ENCODE data around the gene SCNN1B.
"Not testable (repeated sequence)": the region's sequence is repeated elsewhere in the genome, so short reads cannot be mapped to it uniquely, and the experiment has no call there.

Gene SCNN1B

DNA sequence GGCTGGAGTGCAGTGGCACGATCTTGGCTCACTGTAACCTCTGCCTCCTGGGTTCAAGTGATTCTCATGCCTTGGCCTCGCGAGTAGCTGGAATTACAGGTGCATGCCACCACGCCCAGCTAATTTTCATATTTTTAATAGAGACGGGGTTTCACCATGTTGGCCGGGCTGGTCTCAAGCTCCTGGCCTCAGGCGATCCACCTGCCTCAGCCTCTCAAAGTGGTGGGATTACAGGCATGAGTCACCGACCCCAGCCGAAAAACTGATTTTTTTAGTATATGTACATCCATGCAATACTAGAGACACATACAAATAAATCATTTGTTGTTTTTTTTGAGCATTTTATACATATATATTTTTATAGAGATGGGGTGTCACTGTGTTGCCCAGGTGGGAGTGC, 79.6 kb downstream of the SCNN1B start:
- DNase-seq, result not testable (repeated sequence)

DNA sequence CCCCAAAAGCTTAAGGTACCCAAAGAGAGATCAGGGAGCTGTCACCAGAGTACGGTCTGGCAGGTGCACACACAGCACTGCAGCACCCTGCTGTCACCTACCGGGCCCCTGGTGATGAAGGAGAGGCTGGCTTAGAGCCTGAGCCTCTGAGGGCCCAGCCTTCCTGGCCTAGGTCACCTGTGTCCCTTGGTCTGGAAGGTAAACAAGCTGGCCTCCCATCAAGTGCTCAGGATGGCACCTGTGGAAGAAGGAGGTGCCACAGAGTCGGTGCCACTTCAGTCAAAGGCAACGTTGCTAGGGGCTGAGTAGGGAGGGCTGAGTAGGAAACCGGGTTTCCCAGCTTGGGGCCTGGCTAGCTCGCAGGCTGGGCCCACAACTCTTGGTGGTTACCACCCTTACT, 80.2 kb downstream of the SCNN1B start:
- no peak for DNase-seq

DNA sequence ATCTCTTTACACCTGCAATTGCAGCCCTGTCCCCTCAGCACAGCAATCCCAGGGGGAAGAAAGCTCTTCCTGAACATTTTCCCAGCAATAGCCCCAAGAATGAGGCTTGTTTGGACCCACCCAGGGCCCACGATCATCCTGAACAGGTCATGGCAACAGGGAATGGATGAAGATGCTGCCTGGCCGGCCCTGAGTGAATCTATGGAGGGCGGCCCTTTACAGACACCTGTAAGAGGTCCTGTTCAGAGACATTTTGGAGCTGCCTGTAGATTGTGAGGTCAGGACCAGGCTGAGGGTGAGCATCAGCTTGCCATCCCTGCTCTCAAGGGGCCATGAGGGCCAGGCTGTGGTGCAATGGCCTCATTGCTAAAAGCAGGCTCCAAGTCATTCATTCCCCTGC, 81.8 kb downstream of the SCNN1B start:
- no peak for DNase-seq

DNA sequence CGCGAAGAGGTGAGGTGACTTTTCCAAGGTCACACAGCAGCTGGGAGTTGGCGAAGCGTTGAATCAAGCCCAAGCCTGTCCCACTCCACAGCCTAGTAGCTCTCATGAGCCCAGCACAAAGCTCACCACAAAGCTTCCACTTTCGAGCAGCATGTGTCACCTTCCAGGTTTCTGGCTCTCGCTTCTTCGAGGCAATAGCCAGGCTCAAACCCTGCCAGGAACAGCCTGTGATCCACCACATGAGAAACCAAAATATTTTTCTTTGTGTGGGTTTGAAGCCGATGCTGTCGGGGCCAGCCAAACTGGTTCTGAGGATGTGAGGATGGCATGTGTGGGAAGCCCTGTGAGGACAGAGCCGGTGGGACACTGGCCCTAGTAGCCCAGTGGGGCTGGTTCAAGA, 82.8 kb downstream of the SCNN1B start:
- DNase-seq, result no peak

DNA sequence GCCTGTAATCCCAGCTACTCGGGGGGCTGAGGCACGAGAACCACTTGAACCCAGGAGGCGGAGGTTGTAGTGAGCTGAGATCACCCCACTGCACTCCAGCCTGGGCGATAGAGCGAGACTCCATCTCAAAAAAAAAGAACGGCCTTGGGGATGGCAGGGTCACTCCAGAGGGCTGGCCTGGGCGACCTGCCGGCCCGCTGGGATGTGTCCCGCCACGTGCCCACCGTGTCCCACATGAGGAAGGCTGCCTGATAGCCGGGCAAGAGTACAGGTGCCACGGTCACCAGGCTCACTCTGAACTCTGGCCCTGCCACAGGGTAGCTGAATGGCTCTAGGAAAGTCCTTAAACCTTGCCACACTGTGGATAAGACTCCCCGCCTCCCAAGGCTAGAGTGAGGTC, 83.3 kb downstream of the SCNN1B start:
- no peak for DNase-seq

DNA sequence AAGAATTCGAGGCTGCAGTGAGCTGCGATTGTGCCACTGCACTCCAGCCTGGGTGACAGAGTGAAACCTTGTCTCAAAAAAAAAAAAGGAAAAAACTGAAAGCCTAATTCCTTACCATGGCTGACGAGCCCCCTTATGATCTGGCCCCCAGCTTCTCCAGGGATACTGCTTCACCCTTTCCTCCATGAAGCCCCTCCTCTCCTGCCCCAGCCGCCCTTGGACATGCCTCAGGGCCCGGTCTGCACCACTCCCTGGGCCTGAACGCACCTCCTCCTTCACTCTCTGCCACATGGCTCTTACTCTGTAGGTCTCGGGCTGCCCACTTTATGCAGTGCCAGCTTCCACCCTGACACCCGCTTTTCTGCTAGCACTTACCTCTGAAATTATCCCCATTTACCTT, 85.6 kb downstream of the SCNN1B start:
- DNase-seq, result no peak

DNA sequence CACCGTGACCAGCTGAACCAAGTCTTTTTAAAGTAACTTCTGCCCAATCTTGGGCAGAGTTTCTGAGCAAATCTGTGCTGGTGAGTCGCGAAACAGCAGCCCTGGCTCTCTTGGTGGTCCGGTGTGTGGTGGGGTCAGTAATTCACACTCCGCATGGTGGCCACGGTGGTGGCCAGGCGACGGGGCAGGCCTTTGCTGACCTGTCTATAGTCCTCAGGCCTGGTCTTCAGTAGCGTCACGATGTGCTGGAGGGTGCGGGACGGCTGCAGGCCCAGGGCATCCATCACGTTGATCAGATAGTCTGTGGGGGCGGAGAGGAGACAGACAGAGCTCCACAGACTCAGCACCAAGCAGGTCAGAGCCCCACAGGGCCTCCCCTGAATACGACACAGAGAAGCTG, 86.7 kb downstream of the SCNN1B start:
- DNase-seq, result no peak

DNA sequence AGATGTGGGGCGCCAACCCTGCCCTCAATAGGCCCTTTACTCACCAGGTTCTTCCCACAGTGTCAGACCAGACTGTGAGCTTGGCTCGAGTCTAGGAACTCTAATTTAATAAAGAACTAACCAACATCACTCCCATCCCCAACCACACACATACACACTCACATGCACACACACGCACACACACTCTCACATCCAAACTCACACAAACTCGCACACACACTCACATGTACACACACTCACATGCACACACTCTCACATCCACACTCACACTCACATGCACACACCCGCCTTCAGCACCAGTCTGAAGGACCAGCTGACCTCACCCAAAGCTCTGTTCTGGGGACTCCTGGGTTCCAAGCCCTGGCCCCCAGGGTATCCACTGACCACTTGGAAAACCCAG, 87.1 kb downstream of the SCNN1B start:
- no peak for DNase-seq

DNA sequence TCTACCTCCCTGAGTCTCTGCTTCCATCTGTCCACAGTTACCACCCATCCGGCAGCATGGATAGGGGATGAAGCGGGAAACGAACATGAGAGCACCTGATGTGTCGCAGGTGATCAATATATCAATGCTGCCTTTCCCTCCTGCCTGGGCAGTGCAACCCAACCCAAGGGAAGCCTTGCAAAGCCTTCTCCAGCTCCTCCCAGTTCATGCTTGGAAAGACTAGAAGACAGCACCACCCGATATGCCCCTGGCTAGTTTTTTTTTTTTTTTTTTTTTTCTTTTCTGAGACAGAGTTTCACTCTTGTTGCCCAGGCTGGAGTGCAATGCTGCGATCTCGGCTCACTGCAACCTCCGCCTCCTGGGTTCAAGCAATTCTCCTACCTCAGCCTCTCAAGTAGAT, 87.8 kb downstream of the SCNN1B start:
- DNase-seq, result not testable (repeated sequence)

DNA sequence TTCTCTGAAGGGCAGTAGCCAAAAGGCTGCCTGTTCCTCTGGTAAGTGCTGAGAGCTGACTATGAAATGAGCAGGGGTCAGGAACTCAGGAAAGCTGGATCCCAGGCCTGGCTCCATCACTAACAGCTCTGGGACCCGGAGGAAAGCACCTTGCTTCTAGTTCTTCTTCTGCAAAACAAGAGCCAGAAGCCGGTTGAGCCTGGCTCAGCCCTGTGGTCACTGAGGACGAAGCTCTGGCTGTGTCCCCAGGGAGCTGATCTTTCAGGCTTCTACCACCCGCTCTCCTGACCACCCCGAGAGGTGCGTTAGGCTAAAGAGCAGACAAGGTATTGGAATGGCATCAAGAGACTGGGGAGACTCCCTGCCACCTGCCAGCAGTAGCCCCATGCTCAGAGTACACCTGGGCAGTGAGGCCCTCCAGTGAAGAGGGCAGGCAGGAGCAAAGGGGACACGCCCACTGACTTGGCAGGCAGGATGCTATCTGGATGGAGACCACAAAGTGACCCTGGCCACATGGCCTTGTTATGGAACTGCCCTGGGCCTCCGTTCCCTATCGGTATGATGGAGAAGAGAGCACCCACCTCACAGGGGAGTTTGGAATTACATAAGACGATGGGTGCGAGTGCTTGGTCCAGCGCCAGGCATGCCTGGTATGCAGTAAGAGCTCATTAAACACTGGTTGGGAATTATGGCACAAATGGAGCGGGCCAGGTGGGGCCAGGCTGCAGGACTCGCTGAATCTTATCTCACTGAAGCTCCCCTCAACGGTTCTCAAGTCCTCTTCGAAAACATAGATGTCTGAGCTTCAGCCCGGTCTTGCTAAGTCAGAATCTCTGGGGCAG, 89.5 kb downstream of the SCNN1B start:
- DNase-seq, result no peak

DNA sequence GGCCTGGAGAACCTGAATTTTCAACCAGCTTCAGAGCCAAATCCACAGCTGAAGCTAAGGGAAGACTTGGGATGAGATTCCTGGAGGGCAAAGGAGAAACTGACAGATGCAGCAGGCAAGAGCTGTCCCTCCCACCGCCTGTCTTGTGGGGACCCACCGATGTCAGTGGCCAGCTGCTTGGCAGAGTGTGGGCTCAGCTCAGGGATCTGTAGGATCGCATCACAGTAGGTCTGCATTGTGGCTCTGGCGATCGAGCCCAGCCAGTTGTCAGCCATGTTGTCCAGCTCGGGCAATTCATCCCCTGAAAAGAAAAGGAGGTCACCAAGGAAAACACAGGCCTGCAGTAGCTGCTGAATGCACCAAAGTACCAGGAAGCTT, 90.1 kb downstream of the SCNN1B start:
- DNase-seq, result no peak

DNA sequence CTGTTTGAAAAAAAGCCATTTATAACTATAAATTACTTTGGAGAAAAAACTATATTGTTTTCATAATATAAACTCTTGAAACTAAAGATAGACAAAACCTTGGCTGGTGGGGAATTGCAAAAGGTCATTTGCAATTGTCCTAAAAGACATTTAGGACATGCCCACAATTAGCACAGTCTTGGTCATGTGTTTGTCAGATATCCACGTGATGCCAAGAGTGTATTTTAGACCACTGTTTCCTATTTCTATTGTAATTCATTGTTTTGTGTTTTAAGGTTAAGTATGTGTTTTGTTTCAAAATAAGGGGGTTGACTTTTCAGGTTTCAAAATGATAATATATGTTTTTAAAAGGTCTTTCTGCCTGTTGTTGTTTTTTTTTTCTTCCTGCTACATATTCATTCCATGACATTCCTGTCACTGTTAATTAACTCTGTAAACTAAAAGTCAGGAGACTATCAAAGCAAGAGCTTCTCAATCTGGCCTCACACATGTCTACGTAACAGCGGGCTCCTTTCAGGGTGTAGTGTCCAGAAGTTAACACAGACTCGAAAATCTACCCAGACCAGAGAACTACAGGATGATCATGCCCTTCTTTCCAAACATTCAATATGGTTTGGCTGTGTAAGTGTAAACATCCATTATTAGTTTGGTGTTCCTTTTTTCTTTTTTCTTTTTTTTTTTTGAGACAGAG, 92.2 kb downstream of the SCNN1B start:
- no peak for DNase-seq

DNA sequence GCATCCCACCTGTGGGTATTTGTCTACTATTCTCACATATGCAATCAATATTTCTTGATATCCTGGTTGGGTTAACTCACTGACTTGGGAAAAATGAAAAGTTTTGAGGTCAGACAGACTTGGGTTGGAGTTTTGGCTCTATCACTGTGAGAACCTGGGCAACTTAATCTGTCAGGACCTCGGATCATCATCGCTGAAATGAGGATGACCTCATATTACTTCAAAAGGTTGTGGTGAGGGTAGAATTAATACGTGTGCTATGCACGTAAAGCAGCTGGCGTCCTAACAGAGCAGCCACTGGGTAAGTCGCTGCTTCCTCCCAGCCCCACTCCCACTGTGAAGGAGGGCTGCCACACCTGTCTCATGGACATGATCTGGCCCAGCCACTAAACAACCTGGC, 93.6 kb downstream of the SCNN1B start:
- DNase-seq, result no peak

DNA sequence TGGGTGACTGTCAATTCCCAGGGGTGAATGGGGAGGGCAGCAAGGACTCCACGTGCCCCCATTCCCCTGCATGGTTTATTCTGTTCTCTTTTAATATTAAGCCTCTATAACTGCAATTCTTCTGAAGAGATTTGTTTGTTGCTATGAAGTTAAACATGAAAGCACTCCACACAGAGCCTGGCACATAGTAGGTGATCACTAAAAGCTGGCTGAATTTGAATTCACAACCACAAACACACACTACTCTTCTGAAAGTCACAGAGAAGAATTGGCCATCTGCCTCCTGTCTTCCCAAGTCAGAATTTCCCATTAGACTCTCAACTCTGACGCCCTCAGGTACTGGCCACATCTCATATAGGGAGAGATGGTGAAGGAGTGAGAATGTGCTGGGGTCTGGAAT, 95.4 kb downstream of the SCNN1B start:
- DNase-seq, result no peak

DNA sequence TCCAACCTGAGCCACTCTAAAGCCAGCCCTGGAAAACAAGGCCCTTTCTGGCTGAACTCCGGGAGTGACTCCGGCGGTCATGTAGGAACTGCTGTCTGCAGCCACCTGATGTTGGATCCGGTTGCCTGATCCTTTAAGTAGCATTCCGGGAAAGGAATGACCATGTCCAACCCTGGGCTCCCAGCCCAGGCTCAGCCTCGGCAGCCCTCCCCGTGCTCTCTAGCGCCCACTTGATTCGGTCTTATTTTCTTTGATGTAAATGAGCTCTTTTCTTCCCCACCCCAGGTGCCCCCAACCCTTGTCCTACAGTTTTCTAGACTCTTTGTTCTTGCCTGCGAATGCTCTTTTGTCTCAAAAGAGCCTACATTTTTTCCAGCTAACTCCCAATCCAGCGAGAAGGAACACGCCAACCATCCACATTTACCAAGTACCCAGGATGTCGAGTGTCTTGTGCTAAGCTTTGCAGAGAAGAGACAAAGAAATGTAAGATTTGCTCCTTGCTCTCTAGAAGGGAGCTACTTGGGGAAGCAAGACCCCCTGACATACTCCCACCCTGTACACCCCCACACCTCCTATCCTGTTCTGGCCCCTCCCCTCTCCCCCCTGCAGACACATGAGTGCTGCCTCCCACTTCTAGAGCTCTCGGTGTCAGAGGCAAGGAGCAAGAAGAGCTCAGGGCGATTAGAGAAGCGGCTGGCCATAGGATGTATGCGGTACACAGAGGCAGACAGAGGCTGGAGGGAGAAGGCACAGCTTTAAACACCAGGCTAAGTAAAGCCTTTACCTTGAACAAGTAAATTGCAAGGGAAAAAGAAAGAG, 97.1 kb downstream of the SCNN1B start:
- peak; percentile 75 for DNase-seq

DNA sequence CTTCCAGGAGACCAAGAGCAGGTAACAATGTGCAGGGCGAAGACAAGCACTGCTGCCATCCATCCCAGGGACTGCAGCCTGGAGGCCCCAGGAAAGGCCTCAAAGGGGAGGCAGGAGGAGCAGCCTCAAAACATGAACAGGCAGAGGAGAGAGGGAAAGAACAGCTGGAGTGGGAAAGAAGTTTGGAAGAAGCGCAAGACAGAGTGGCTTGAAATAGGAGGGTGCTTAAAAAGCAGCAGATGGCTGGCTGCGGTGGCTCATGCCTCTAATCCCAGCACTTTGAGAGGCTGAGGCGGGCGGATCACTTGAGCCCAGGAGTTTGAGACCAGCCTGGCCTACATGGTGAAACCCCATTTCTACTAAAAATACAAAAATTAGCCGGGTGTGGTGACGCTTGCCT, 98.3 kb downstream of the SCNN1B start:
- not testable (repeated sequence) for DNase-seq

DNA sequence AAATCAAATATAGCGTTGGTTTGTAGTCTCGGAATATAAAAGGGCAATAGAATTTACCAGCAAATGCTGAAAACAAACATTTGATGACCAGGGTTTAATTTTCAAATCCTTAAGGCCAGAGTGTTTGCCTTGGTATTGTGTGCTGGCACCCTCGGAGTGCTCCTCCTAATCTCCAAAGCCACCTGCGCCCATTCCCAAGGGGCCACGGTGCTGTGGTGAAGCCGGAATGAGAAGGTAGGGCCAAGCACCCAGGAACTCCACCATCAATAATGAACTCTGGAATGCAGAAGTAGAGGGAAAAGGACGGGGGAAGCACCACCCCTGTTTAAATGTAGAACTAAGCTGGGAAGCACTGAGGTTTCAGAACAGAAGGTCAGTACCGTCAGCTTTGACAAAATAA, 99.0 kb downstream of the SCNN1B start:
- DNase-seq, result no peak

DNA sequence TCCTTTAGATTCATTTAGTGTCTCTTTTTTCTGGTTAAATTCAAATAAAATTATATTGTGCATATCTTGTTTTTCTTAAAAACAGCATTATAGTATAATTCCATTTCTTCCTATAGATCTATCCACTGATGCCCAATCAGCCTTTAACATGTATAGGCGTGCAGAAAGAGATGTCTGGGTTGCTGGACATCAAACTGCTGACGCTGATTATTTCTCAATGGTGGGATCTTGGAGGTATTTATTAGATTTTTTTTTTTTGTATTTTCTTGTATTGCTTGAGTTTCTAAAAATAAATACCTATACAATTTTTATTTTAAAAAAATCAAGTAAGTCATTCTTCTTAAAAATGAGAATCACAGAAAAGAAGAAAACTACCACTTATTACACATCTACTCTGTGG, 100.0 kb downstream of the SCNN1B start:
- DNase-seq, result no peak

DNA sequence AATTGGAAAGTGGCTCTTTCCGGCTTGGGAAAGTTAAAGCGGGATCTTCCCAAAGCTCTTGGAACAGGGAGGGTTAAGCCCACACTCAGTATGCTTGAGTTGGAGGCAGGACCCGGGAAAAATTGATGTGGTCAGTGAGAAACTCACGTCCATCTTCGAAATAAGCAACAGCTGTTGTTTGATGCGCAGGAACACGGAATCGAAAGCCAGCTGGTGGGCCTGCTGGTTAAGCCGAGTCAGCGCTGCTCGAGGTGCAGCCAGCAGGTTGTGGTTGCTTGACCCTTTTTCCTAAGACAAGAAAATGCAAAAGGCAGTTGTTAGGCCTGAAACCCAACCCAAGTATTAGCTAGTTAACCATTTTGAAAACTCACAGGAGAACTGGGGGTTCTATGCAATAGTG, 101.4 kb downstream of the SCNN1B start:
- no peak for DNase-seq

DNA sequence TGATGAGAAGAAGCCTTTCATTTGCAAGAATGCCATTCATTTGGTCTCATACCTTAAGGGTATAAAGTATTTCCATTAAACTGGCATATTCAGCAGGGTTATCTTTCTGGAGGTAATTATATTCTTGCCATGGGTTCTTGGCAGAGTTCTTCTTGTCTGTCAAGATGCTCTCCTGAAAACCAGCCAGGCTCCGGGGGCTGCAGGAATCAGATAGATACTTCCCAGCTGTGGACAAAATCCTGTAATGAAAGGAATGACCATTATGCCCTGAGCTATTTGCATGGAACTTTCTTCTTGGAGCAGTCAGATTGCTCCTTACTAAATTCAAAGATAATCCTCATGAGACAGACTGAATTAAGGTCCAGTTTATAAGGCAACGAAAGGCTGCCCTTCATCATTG, 103.9 kb downstream of the SCNN1B start:
- DNase-seq, result no peak

DNA sequence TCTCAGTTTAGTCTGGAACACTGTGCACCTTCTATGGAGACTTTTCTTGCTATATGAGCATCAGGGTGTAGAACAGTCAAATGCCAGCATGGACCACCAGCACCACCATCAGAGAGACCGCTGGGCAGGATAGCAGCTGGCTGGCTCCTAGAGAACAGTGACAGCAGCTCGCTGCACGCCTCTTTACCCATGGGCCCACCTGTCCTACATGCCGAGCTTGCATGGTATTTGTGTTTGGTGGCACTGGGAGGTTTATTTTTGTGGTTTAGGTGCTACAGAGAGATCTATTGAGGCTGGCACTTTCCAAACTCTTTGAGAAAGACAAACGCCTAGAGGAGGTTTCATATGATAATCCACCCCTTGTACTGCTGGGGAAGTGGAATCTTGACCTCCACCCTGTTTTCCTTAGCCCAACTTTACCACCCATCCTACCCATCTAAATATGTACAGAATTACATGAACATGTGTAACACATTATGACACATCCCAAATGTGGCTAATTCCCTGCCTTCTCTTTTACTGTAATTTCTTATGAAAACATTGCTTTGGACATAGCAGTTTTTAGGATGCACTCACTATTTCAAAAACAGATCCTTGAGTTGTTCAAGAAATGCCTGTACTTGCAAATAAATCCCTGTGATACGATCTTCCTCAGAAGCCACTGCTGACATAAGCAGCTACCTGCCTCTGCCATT, 104.6 kb downstream of the SCNN1B start:
- DNase-seq, result no peak

DNA sequence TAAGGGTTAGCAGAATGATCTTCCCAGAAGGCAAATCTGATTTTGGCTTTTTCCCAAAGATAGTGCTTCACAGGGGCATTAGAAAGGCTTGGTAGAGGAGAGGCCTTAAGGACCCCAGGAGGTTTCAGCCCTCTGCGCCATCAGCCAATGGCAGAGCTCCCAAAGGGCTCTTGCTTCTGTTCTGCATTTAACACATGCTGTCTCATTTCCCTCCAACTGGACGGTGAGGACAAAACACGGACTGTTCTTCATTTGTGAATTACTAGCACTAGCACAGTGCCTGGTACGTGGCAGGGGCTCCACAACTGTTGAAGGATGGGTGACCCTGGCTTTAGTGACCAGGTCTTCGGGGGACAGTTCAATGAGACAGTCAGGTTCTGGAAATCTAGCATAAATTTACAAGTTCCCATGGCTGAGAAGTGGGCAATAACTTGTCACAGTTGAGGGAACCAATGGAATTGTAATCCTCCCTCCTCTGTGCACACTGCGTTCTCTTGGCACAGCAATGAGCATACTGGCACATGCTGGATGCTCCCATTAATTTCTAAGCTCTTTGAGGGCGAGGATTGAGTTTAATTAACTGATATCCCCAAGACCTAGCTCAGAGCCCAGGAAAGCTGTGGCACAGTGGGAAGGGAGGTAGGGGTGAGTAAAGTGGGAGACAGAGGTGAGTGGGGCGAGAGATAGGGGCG, 105.5 kb downstream of the SCNN1B start:
- DNase-seq, result no peak
